Measurements from ENCODE around the gene SHROOM4. TPM values are rescaled to one million over a fixed set of nuclear protein-coding genes. Genes with fewer than 3 reads are reported as not detected.

Gene SHROOM4
- total RNA-seq, 2 donors from 2014 or later: 9.2 to 13.6 TPM

GRCh38 chrX:50614460-50614859 lies 199.5 kb downstream of the SHROOM4 start:
- Histone ChIP-seq H3K9me3 (no peaks in the 10 kb centered on the region), H3K4me1 (no peaks in the 10 kb centered on the region), H3K27ac (no peak overlapping the region), H3K36me3 (no peaks in the 10 kb centered on the region), H3K27me3 (no peaks in the 10 kb centered on the region), H3K4me3 (no peak overlapping the region)
- DNase-seq (ENCODE audit: low spot score): no peak
- TF ChIP-seq CTCF (IDR thresholded peaks at IDR 0.05): no peak

GRCh38 chrX:50613846-50614245 lies 200.1 kb downstream of the SHROOM4 start:
- no peak overlapping the region for H3K27ac ChIP-seq
- H3K4me1 ChIP-seq: no peaks in the 10 kb centered on the region
- H3K4me3 ChIP-seq: no peak overlapping the region
- DNase-seq (ENCODE audit: low spot score): no peak
- H3K27me3 ChIP-seq: no peaks in the 10 kb centered on the region
- no peak for TF ChIP-seq CTCF (IDR thresholded peaks at IDR 0.05)
- H3K9me3 ChIP-seq: no peaks in the 10 kb centered on the region
- no peaks in the 10 kb centered on the region for H3K36me3 ChIP-seq

GRCh38 chrX:50609796-50610195 lies 204.2 kb downstream of the SHROOM4 start:
- Histone ChIP-seq H3K9me3 (no peaks in the 10 kb centered on the region), H3K4me3 (no peak overlapping the region), H3K36me3 (peaks cover 6% of the 10 kb centered on the region), H3K4me1 (no peaks in the 10 kb centered on the region), H3K27me3 (no peaks in the 10 kb centered on the region), H3K27ac (no peak overlapping the region)
- no peak for TF ChIP-seq CTCF (IDR thresholded peaks at IDR 0.05)
- no peak for DNase-seq (ENCODE audit: low spot score)

GRCh38 chrX:50606300-50606950 lies 207.6 kb downstream of the SHROOM4 start:
- TF ChIP-seq CTCF (IDR thresholded peaks at IDR 0.05): no peak
- Histone ChIP-seq H3K27ac (no peak overlapping the region), H3K4me3 (no peak overlapping the region), H3K27me3 (no peaks in the 10 kb centered on the region), H3K36me3 (peaks cover 11% of the 10 kb centered on the region), H3K9me3 (no peaks in the 10 kb centered on the region), H3K4me1 (no peaks in the 10 kb centered on the region)
- DNase-seq (ENCODE audit: low spot score): no peak

GRCh38 chrX:50596056-50596455 lies 217.9 kb downstream of the SHROOM4 start:
- Histone ChIP-seq H3K27me3 (no peaks in the 10 kb centered on the region), H3K27ac (no peak overlapping the region), H3K9me3 (no peaks in the 10 kb centered on the region), H3K4me3 (no peak overlapping the region), H3K4me1 (peaks cover 0 to 5% of the 10 kb centered on the region in 2 donors), H3K36me3 (peaks cover 6% of the 10 kb centered on the region)
- DNase-seq (ENCODE audit: low spot score): no peak
- TF ChIP-seq CTCF (IDR thresholded peaks at IDR 0.05): no peak

GRCh38 chrX:50594788-50595187 lies 219.2 kb downstream of the SHROOM4 start:
- Histone ChIP-seq H3K27me3 (no peaks in the 10 kb centered on the region), H3K9me3 (no peaks in the 10 kb centered on the region), H3K4me3 (no peak overlapping the region), H3K27ac (peak overlapping the region in 1 of 2 donors; percentile 18), H3K4me1 (peaks cover 0 to 5% of the 10 kb centered on the region in 2 donors), H3K36me3 (peaks cover 6% of the 10 kb centered on the region)
- DNase-seq (ENCODE audit: low spot score): no peak
- TF ChIP-seq CTCF (IDR thresholded peaks at IDR 0.05): no peak

Data from right atrium auricular region (tissue), 2 donors.